H1 (cell line): ENCODE measurements around the gene SLC37A2. TPM values are rescaled to one million over a fixed set of nuclear protein-coding genes. Genes with fewer than 3 reads are reported as not detected.

Experiments
- CTCF ChIA-PET: fragments of 300-600 bp; sonication (Branson Sonifier 250); formaldehyde crosslinking; loops from one replicate; lab custom pipeline; 2021; ENCODE audit not compliant: partially characterized antibody; lab: Charles Lee
- POLR2A ChIA-PET: fragments of 300-600 bp; sonication (Branson Sonifier 250); formaldehyde crosslinking; loops from one replicate; lab custom pipeline; 2021; ENCODE audit warnings: inconsistent platforms; ENCODE audit not compliant: partially characterized antibody; lab: Charles Lee
- DNase-seq, 2 experiments: peaks; one replicate each; pipeline versions ENCODE4 v3.0.0 to v3.0.0-alpha.2; 2010 to 2022; ENCODE audit warnings: low spot score in 2 of 2, low read depth in 1 of 2, mixed read lengths in 1 of 2
- FAIRE-seq: peaks from 2 replicates; lab custom pipeline; 2011; peaks lifted over from hg19 to GRCh38; lab: Jason Lieb, UNC
- H2AFZ ChIP-seq: 2 replicates; pipeline ENCODE4 v1.8.1; 2012; ENCODE audit warnings: low read length, inconsistent platforms
- H2AK5ac ChIP-seq: 2 replicates; pipeline ENCODE4 v1.6.1; 2013; ENCODE audit warnings: low read depth, low read length
- H2BK120ac ChIP-seq: replicated peaks from 2 replicates; pipeline ENCODE3; 2013; ENCODE audit warnings: low read depth, low read length, inconsistent platforms
- H2BK12ac ChIP-seq: 2 replicates; pipeline ENCODE4 v1.6.1; 2013; ENCODE audit warnings: low read depth, low read length
- H2BK15ac ChIP-seq: 2 replicates; pipeline ENCODE4 v1.6.1; 2013; ENCODE audit warnings: low read length
- H2BK20ac ChIP-seq: 2 replicates; pipeline ENCODE4 v1.6.1; 2013; ENCODE audit warnings: low read length
- H2BK5ac ChIP-seq: 2 replicates; pipeline ENCODE4 v1.6.1; 2013; ENCODE audit warnings: low read depth, low read length
- H3K14ac ChIP-seq: 2 replicates; pipeline ENCODE4 v1.6.1; 2013; ENCODE audit warnings: inconsistent platforms; ENCODE audit not compliant: insufficient read length
- H3K18ac ChIP-seq: 2 replicates; pipeline ENCODE4 v1.6.1; 2013; ENCODE audit warnings: low read length; ENCODE audit errors: extremely low read depth
- H3K23ac ChIP-seq: 2 replicates; pipeline ENCODE4 v1.6.1; 2013; ENCODE audit warnings: inconsistent platforms; ENCODE audit not compliant: insufficient read length
- H3K23me2 ChIP-seq: 2 replicates; pipeline ENCODE4 v1.6.1; 2013; ENCODE audit warnings: low read depth, low read length
- H3K27ac ChIP-seq: 2 replicates; pipeline ENCODE4 v1.6.1; 2011; ENCODE audit warnings: low read depth, low read length, inconsistent platforms
- H3K27me3 ChIP-seq, 4 experiments: replicated peaks in 1 of 4; 1 replicate in 1 of 4; 2 replicates in 3 of 4; pipeline versions ENCODE4 v1.6.1 to v1.8.1; 2011 to 2013; ENCODE audit warnings: low read length in 3 of 4, mild to moderate bottlenecking in 3 of 4, inconsistent platforms in 2 of 4, mixed read lengths in 2 of 4, moderate library complexity in 1 of 4; ENCODE audit not compliant: control insufficient read depth in 3 of 4, insufficient read depth in 3 of 4; ENCODE audit errors: extremely low read depth in 1 of 4
- H3K36me3 ChIP-seq, 4 experiments: 2 replicates each; pipeline versions ENCODE4 v1.6.1 to v1.8.1; 2011 to 2013; ENCODE audit warnings: mild to moderate bottlenecking in 4 of 4, low read length in 3 of 4, moderate library complexity in 2 of 4, control low read depth in 1 of 4, inconsistent platforms in 1 of 4; ENCODE audit not compliant: insufficient read depth in 4 of 4, control insufficient read depth in 2 of 4
- H3K4ac ChIP-seq: replicated peaks from 2 replicates; pipeline ENCODE3; 2013; ENCODE audit warnings: low read length, low read depth, mixed read lengths, inconsistent platforms; ENCODE audit not compliant: insufficient read length
- H3K4me1 ChIP-seq, 4 experiments: replicated peaks in 1 of 4; 1 replicate in 1 of 4; 2 replicates in 3 of 4; pipeline versions ENCODE4 v1.6.1 to v1.8.1; 2011 to 2013; ENCODE audit warnings: low read length in 3 of 4, inconsistent platforms in 2 of 4, mixed read lengths in 1 of 4; ENCODE audit not compliant: insufficient read depth in 4 of 4, control insufficient read depth in 3 of 4
- H3K4me2 ChIP-seq, 2 experiments: 2 replicates each; pipeline versions ENCODE4 v1.6.1 to v1.8.1; 2011 to 2013; ENCODE audit warnings: low read depth in 2 of 2, low read length in 2 of 2, control low read depth in 1 of 2, inconsistent platforms in 1 of 2, mild to moderate bottlenecking in 1 of 2; ENCODE audit not compliant: insufficient read depth in 1 of 2
- H3K4me3 ChIP-seq, 4 experiments: fragments of 200-600, 300-600 bp in 1 of 4; sonication (generic), shearing (Covaris generic), sonication (Bioruptor Twin) in 1 of 4; 2 replicates each; pipeline versions ENCODE4 v1.5.1 to v1.8.1; 2011 to 2016; ENCODE audit warnings: low read length in 4 of 4, low read depth in 3 of 4, control low read depth in 2 of 4, inconsistent platforms in 2 of 4, mild to moderate bottlenecking in 2 of 4, mixed read lengths in 1 of 4, moderate library complexity in 1 of 4; ENCODE audit not compliant: insufficient read depth in 2 of 4; ENCODE audit errors: extremely low read depth in 1 of 4
- H3K56ac ChIP-seq: replicated peaks from 2 replicates; pipeline ENCODE3; 2013; ENCODE audit warnings: low read depth, mild to moderate bottlenecking, mixed read lengths, low read length, inconsistent platforms; ENCODE audit not compliant: insufficient read length
- H3K79me1 ChIP-seq: 2 replicates; pipeline ENCODE4 v1.6.1; 2013; ENCODE audit warnings: low read depth, low read length, control low read depth
- H3K79me2 ChIP-seq, 2 experiments: 2 replicates each; pipeline versions ENCODE4 v1.6.1 to v1.8.1; 2012 to 2013; ENCODE audit warnings: low read length in 2 of 2, mild to moderate bottlenecking in 2 of 2, inconsistent platforms in 1 of 2; ENCODE audit not compliant: insufficient read depth in 2 of 2, control insufficient read depth in 1 of 2
- H3K9ac ChIP-seq, 4 experiments: replicated peaks in 1 of 4; 1 replicate in 1 of 4; 2 replicates in 3 of 4; pipeline versions ENCODE4 v1.6.1 to v1.8.1; 2011 to 2013; ENCODE audit warnings: low read depth in 3 of 4, low read length in 3 of 4, control low read depth in 2 of 4, mild to moderate bottlenecking in 2 of 4, moderate library complexity in 2 of 4, inconsistent platforms in 1 of 4; ENCODE audit errors: extremely low read depth in 1 of 4
- H3K9me3 ChIP-seq, 2 experiments: 2 replicates each; pipeline versions ENCODE4 v1.6.1 to v1.8.1; 2012 to 2013; ENCODE audit warnings: mild to moderate bottlenecking in 2 of 2, moderate library complexity in 2 of 2, control low read depth in 1 of 2, inconsistent platforms in 1 of 2, low read depth in 1 of 2, low read length in 1 of 2, mixed read lengths in 1 of 2; ENCODE audit not compliant: insufficient read depth in 2 of 2
- H4K20me1 ChIP-seq, 2 experiments: replicated peaks in 1 of 2; 2 replicates each; pipeline versions ENCODE3 to v1.8.1; 2011 to 2013; ENCODE audit warnings: inconsistent platforms in 2 of 2, low read length in 2 of 2, mild to moderate bottlenecking in 1 of 2; ENCODE audit not compliant: insufficient read depth in 2 of 2, control insufficient read depth in 1 of 2
- H4K5ac ChIP-seq: 2 replicates; pipeline ENCODE4 v1.6.1; 2013; ENCODE audit warnings: low read length, low read depth, mixed read lengths, inconsistent platforms; ENCODE audit not compliant: insufficient read length
- H4K8ac ChIP-seq: 2 replicates; pipeline ENCODE4 v1.8.0; 2013; ENCODE audit warnings: mild to moderate bottlenecking, moderate library complexity, low read length, inconsistent platforms; ENCODE audit not compliant: insufficient read depth; ENCODE audit errors: extremely low read depth
- H4K91ac ChIP-seq: replicated peaks from 2 replicates; pipeline ENCODE3; 2013; ENCODE audit warnings: low read length, mixed read lengths, inconsistent platforms; ENCODE audit not compliant: insufficient read length
- BACH1 ChIP-seq: IDR thresholded peaks from 2 replicates; pipeline ENCODE4 v1.6.1; 2012; ENCODE audit warnings: low read length, improper control_type of control experiment
- BCL11A ChIP-seq, 2 experiments: IDR thresholded peaks; one replicate each; pipeline ENCODE4 v1.6.1; 2011; ENCODE audit warnings: low read depth in 2 of 2, low read length in 2 of 2, mild to moderate bottlenecking in 2 of 2
- CHD1 ChIP-seq: IDR thresholded peaks from 2 replicates; pipeline ENCODE4 v1.6.1; 2012; ENCODE audit warnings: low read depth, low read length, improper control_type of control experiment
- CTBP2 ChIP-seq: IDR thresholded peaks from 2 replicates; pipeline ENCODE4 v1.7.0; 2011; ENCODE audit warnings: borderline replicate concordance, mild to moderate bottlenecking, moderate library complexity, mixed read lengths, low read length; ENCODE audit not compliant: insufficient read depth, insufficient read length
- GTF2F1 ChIP-seq: IDR thresholded peaks from 2 replicates; pipeline ENCODE4 v1.6.1; 2012; ENCODE audit warnings: low read depth, low read length, improper control_type of control experiment, borderline replicate concordance
- HDAC2 ChIP-seq, 2 experiments: fragments of 300-600 bp in 1 of 2; sonication (generic) in 1 of 2; IDR thresholded peaks; 2 replicates each; pipeline ENCODE4 v1.6.1; 2011 to 2012; ENCODE audit warnings: low read depth in 2 of 2, low read length in 2 of 2, mild to moderate bottlenecking in 2 of 2, moderate library complexity in 2 of 2, borderline replicate concordance in 1 of 2, inconsistent platforms in 1 of 2
- KDM4A ChIP-seq: IDR thresholded peaks from one replicate; pipeline ENCODE4 v1.7.1; 2012; ENCODE audit warnings: low read depth, mild to moderate bottlenecking, moderate library complexity, low read length, inconsistent platforms; ENCODE audit not compliant: severe bottlenecking
- PHF8 ChIP-seq: fragments of 200-600 bp; sonication (generic); conservative IDR thresholded peaks from 2 replicates; pipeline ENCODE4 v1.7.1; 2012; ENCODE audit warnings: low read depth, mild to moderate bottlenecking, inconsistent platforms, low read length, moderate library complexity
- RBBP5 ChIP-seq: IDR thresholded peaks from 2 replicates; pipeline ENCODE4 v1.7.1; 2012; ENCODE audit warnings: low read depth, mild to moderate bottlenecking, inconsistent platforms, low read length, moderate library complexity, borderline replicate concordance
- SP1 ChIP-seq: IDR thresholded peaks from 2 replicates; pipeline ENCODE4 v1.6.1; 2011; ENCODE audit warnings: low read depth, low read length
- TCF12 ChIP-seq: IDR thresholded peaks from 2 replicates; pipeline ENCODE4 v1.6.1; 2011; ENCODE audit warnings: low read depth, mild to moderate bottlenecking, low read length
- WGBS, 2 experiments: shearing (Covaris generic) in 1 of 2; methylation state at CpG; one replicate each; pipeline versions ENCODE4 v1.1.6 to v1.1.7; 2013 to 2015; ENCODE audit warnings: low lambda C conversion rate in 2 of 2, mixed read lengths in 2 of 2, inconsistent platforms in 1 of 2, low coverage in 1 of 2, missing lambda C conversion rate in 1 of 2; ENCODE audit not compliant: insufficient replicate concordance in 2 of 2, insufficient coverage in 1 of 2, insufficient read length in 1 of 2; ENCODE audit errors: extremely low coverage in 1 of 2, missing lambda C conversion rate in 1 of 2; 5-methylcytosine and 5-hydroxymethylcytosine counted together
- polyA plus RNA-seq, 7 experiments: library from polyadenylated mRNA; depleted of rRNA in 3 of 7; stranded (reverse) in 5 of 7; unstranded in 2 of 7; fragments of >200 nt in 5 of 7; fragments of 200-250 nt in 2 of 7; gene quantifications; 1 replicate in 5 of 7; 2 replicates in 1 of 7; 4 replicates in 1 of 7; pipeline versions ENCODE4 v1.2.1 to v1.2.3, GENCODE V29; 2011 to 2013; ENCODE audit warnings: missing spikeins in 2 of 7, mixed read lengths in 2 of 7
- total RNA-seq: library from RNA; stranded (reverse); fragmentation: NEBNext Ultra II Directional; extraction: Animal tissue kit (Norgen Biotek cat#: 25700); gene quantifications from 2 replicates; pipeline ENCODE4 v1.2.1, GENCODE V29; 2021
- TF ChIP-seq, protein P1 (sequence below): IDR thresholded peaks from 2 replicates; pipeline ENCODE4 v1.6.1; 2012; ENCODE audit warnings: low read length, inconsistent platforms

Gene SLC37A2
- total and polyA plus RNA-seq, 2 of the 8 experiments (the other 6 are each of a cell fraction or from before 2014, with no cell fraction given), result 1.3 to 1.9 TPM

GRCh38 chr11:125069796-125070195 is 6.7 kb downstream of the SLC37A2 start:
- H3K27ac ChIP-seq, result no peak overlapping the region
- DNase-seq (no peak), FAIRE-seq (no peak)
- no peaks in the 10 kb centered on the region for H3K79me2 ChIP-seq
- H3K36me3 ChIP-seq, result no peaks in the 10 kb centered on the region
- no peaks in the 10 kb centered on the region for H3K79me1 ChIP-seq
- H2BK12ac ChIP-seq, result no peak overlapping the region
- H2BK20ac ChIP-seq, result no peak overlapping the region
- H3K14ac ChIP-seq, result no peak overlapping the region
- no peak overlapping the region for H2BK15ac ChIP-seq
- no peak overlapping the region for H2AFZ ChIP-seq
- H3K4ac ChIP-seq, result no peak overlapping the region
- CTCF ChIA-PET, result interaction anchor here (0.6 to 29.4 kb wide), 7 partner anchors 9 to 284 kb away, joined by 3 to 486 read pairs (median 3); partner anchors contain the start of gene ROBO3
- H3K56ac ChIP-seq, result no peak overlapping the region
- peaks cover 0 to 2% (median 0%) of the 10 kb centered on the region in 4 experiments; a peak in 2 of 7 replicates for H3K4me1 ChIP-seq
- H3K9ac ChIP-seq, result no peak overlapping the region
- H3K23ac ChIP-seq, result no peak overlapping the region
- no peaks in the 10 kb centered on the region; a peak in 3 of 7 replicates for H3K27me3 ChIP-seq
- no peaks in the 10 kb centered on the region for H3K23me2 ChIP-seq
- H2BK120ac ChIP-seq, result no peak overlapping the region
- 89% methylated on average over 5 of the region's 5 CpGs; no CpG with 5 or more reads in 1 of the 2 experiments for WGBS, 2 experiments
- no peak overlapping the region for H2BK5ac ChIP-seq
- no peak overlapping the region for H2AK5ac ChIP-seq
- no peak overlapping the region for H3K4me3 ChIP-seq
- POLR2A ChIA-PET, result interaction anchor here (0.5 to 0.8 kb wide), 2 partner anchors 54 to 999 kb away, joined by 3 to 4 read pairs; no protein-coding TSS in a partner anchor
- no peaks in the 10 kb centered on the region for H3K9me3 ChIP-seq
- H4K20me1 ChIP-seq, result no peaks in the 10 kb centered on the region
- no peak overlapping the region for H4K8ac ChIP-seq
- no peak overlapping the region for H4K91ac ChIP-seq
- H4K5ac ChIP-seq, result no peak overlapping the region
- H3K18ac ChIP-seq, result no peak overlapping the region
- H3K4me2 ChIP-seq, result no peak overlapping the region
- TF ChIP-seq, protein P1, sequence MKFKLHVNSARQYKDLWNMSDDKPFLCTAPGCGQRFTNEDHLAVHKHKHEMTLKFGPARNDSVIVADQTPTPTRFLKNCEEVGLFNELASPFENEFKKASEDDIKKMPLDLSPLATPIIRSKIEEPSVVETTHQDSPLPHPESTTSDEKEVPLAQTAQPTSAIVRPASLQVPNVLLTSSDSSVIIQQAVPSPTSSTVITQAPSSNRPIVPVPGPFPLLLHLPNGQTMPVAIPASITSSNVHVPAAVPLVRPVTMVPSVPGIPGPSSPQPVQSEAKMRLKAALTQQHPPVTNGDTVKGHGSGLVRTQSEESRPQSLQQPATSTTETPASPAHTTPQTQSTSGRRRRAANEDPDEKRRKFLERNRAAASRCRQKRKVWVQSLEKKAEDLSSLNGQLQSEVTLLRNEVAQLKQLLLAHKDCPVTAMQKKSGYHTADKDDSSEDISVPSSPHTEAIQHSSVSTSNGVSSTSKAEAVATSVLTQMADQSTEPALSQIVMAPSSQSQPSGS, result no peak
- TF ChIP-seq TCF12 (no peak), CTBP2 (no peak), PHF8 (no peak), RBBP5 (no peak), SP1 (no peak), HDAC2 (IDR thresholded peaks at IDR 0.05; ENCODE audit: borderline replicate concordance in 1 of 2, low read depth in 2 of 2, low read length in 2 of 2) (no peak), BACH1 (no peak), KDM4A (no peak), CHD1 (no peak), BCL11A (IDR thresholded peaks at IDR 0.05; ENCODE audit: low read depth in 2 of 2, low read length in 2 of 2) (no peak), GTF2F1 (no peak)
